Endothelial cell of umbilical vein (primary cell): ENCODE data around the gene TCF7. TPM values are rescaled to one million over a fixed set of nuclear protein-coding genes. Genes with fewer than 3 reads are reported as not detected.

Experiments
- BruUV-seq: library from RNA; stranded (reverse); fragments of 400-500 nt; replicated peaks from 2 replicates; lab custom pipeline; 2021; lab: Mats Ljungman, UMichigan
- CTCF ChIA-PET: fragments of 300-600, 350-600 bp; sonication (Branson Sonifier 250); formaldehyde crosslinking; loops from one replicate; lab custom pipeline; 2021; ENCODE audit warnings: antibody characterized with exemption, inconsistent platforms; lab: Charles Lee
- POLR2A ChIA-PET: fragments of 300-600, 350-600 bp; sonication (Branson Sonifier 250); formaldehyde crosslinking; loops from one replicate; lab custom pipeline; 2021; ENCODE audit warnings: antibody characterized with exemption, inconsistent platforms; lab: Charles Lee
- DNase-seq: peaks from one replicate; pipeline ENCODE4 v3.0.0-alpha.2; 2011; ENCODE audit warnings: low read depth, low spot score
- FAIRE-seq: peaks from 2 replicates; lab custom pipeline; 2011; peaks lifted over from hg19 to GRCh38; lab: Jason Lieb, UNC
- H2AFZ ChIP-seq: 2 replicates; pipeline ENCODE4 v1.6.0; 2012; ENCODE audit warnings: low read depth, low read length, control low read depth, inconsistent platforms
- H3K27ac ChIP-seq: 2 replicates; pipeline ENCODE4 v1.5.1; 2011; ENCODE audit warnings: low read depth, mild to moderate bottlenecking, control low read depth, low read length, moderate library complexity; ENCODE audit not compliant: insufficient read depth
- H3K27me3 ChIP-seq, 2 experiments: 2 replicates each; pipeline versions ENCODE4 v1.6.0 to v1.6.1; 2011; ENCODE audit warnings: low read length in 2 of 2, mixed read lengths in 1 of 2; ENCODE audit not compliant: control insufficient read depth in 2 of 2, insufficient read depth in 2 of 2
- H3K36me3 ChIP-seq, 2 experiments: 2 replicates in 1 of 2; 3 replicates in 1 of 2; pipeline ENCODE4 v1.5.1; 2011; ENCODE audit warnings: low read length in 2 of 2, mild to moderate bottlenecking in 1 of 2, moderate library complexity in 1 of 2; ENCODE audit not compliant: control insufficient read depth in 2 of 2, insufficient read depth in 2 of 2; ENCODE audit errors: extremely low read depth in 1 of 2
- H3K4me1 ChIP-seq: 3 replicates; pipeline ENCODE4 v1.5.1; 2011; ENCODE audit warnings: mild to moderate bottlenecking, low read length; ENCODE audit not compliant: control insufficient read depth, insufficient read depth; ENCODE audit errors: extremely low read depth
- H3K4me2 ChIP-seq: 2 replicates; pipeline ENCODE4 v1.6.1; 2011; ENCODE audit warnings: low read length, control low read depth, mixed read lengths; ENCODE audit not compliant: insufficient read depth
- H3K4me3 ChIP-seq, 3 experiments: fragments of 200-600 bp in 1 of 3; sonication (generic), shearing (Covaris generic) in 1 of 3; replicated peaks in 1 of 3; 2 replicates each; pipeline ENCODE4 v1.5.1; 2011 to 2016; ENCODE audit warnings: control low read depth in 3 of 3, low read length in 3 of 3, mild to moderate bottlenecking in 2 of 3, inconsistent platforms in 1 of 3, low read depth in 1 of 3, moderate library complexity in 1 of 3; ENCODE audit not compliant: insufficient read depth in 1 of 3
- H3K79me2 ChIP-seq: 2 replicates; pipeline ENCODE4 v1.6.0; 2012; ENCODE audit warnings: low read length, inconsistent platforms; ENCODE audit not compliant: control insufficient read depth, insufficient read depth
- H3K9ac ChIP-seq: replicated peaks from 2 replicates; pipeline ENCODE3; 2011; ENCODE audit warnings: low read length, control low read depth; ENCODE audit not compliant: insufficient read depth; ENCODE audit errors: extremely low read depth
- H3K9me1 ChIP-seq: replicated peaks from 3 replicates; pipeline ENCODE4 v1.6.0; 2011; ENCODE audit warnings: mild to moderate bottlenecking, low read length; ENCODE audit not compliant: control insufficient read depth, insufficient read depth; ENCODE audit errors: extremely low read depth
- H3K9me3 ChIP-seq: replicated peaks from 2 replicates; pipeline ENCODE4 v1.5.1; 2012; ENCODE audit warnings: low read length, inconsistent platforms; ENCODE audit not compliant: control insufficient read depth, insufficient read depth
- H4K20me1 ChIP-seq: replicated peaks from 2 replicates; pipeline ENCODE3; 2011; ENCODE audit warnings: mild to moderate bottlenecking, low read length; ENCODE audit not compliant: control insufficient read depth, insufficient read depth; ENCODE audit errors: extremely low read depth
- CTCF ChIP-seq, 2 donors: IDR thresholded peaks; 1 replicate in 1 of 2; 2 replicates in 1 of 2; pipeline ENCODE4 v1.5.1; 2011; ENCODE audit warnings: low read length in 2 of 2, mild to moderate bottlenecking in 2 of 2, moderate library complexity in 2 of 2, control low read depth in 1 of 2, inconsistent platforms in 1 of 2, low read depth in 1 of 2; ENCODE audit not compliant: insufficient read depth in 1 of 2; ENCODE audit errors: extremely low read depth in 1 of 2
- EZH2 ChIP-seq: IDR thresholded peaks from 2 replicates; pipeline ENCODE4 v1.6.1; 2012; ENCODE audit warnings: borderline replicate concordance, low read depth, mild to moderate bottlenecking, moderate library complexity, low read length, inconsistent platforms; ENCODE audit not compliant: severe bottlenecking
- FOS ChIP-seq: IDR thresholded peaks from 2 replicates; pipeline ENCODE4 v1.6.1; 2011; ENCODE audit warnings: mild to moderate bottlenecking, low read length, moderate library complexity, borderline replicate concordance; ENCODE audit not compliant: insufficient read depth
- GATA2 ChIP-seq: IDR thresholded peaks from 2 replicates; pipeline ENCODE4 v1.7.0; 2011; ENCODE audit warnings: low read depth, mild to moderate bottlenecking, moderate library complexity, mixed read lengths, low read length; ENCODE audit not compliant: insufficient read length, insufficient read depth
- JUN ChIP-seq: IDR thresholded peaks from 2 replicates; pipeline ENCODE4 v1.6.1; 2011; ENCODE audit warnings: borderline replicate concordance, low read depth; ENCODE audit not compliant: insufficient read length, insufficient read depth
- MYC ChIP-seq: IDR thresholded peaks from one replicate; pipeline ENCODE4 v1.6.1; 2011; ENCODE audit warnings: mild to moderate bottlenecking, low read depth, low read length
- POLR2A ChIP-seq: IDR thresholded peaks from 2 replicates; pipeline ENCODE4 v1.6.1; 2012; ENCODE audit warnings: low read depth, mild to moderate bottlenecking, control low read depth, low read length
- POLR2AphosphoS5 ChIP-seq: IDR thresholded peaks from 2 replicates; pipeline ENCODE4 v1.6.1; 2012; ENCODE audit warnings: low read depth, mild to moderate bottlenecking, control low read depth, low read length, moderate library complexity; ENCODE audit not compliant: insufficient read depth
- dilution Hi-C: fragments of 300-500 bp; cut with MboI; formaldehyde crosslinking; loops from one replicate; pipeline ENCODE4 v1.15.0; 2019; ENCODE audit warnings: low sequenced_read_pairs; ENCODE audit not compliant: extremely low pct_ligation_motif_present
- intact Hi-C: fragments of 100-400 bp; cut with micrococcal nuclease; formaldehyde crosslinking; loops from one replicate; pipeline ENCODE4 v1.10.0; 2022
- polyA plus RNA-seq, 4 experiments: library from polyadenylated mRNA; depleted of rRNA in 3 of 4; stranded (reverse) in 3 of 4; unstranded in 1 of 4; fragments of >200 nt; gene quantifications; 2 replicates each; pipeline versions ENCODE4 v1.2.1 to v1.2.3, GENCODE V29; 2011 to 2012; ENCODE audit warnings: missing spikeins in 1 of 4
- total RNA-seq: library from RNA; stranded (reverse); gene quantifications from 2 replicates; pipeline ENCODE4 v1.2.3, GENCODE V29; 2021
- TF ChIP-seq, protein P1 (sequence below): IDR thresholded peaks from 2 replicates; pipeline ENCODE4 v1.6.1; 2011; ENCODE audit not compliant: insufficient read depth, insufficient read length

The TCF7 gene
- total and polyA plus RNA-seq, 2 donors (not counting 3 experiments of a cell fraction or from before 2014, with no cell fraction given): 1.8 to 2.5 TPM

GRCh38 chr5:134141331-134142050 is 27.0 kb downstream of the TCF7 start:
- CTCF ChIA-PET: interaction anchor here (0.9 to 15.2 kb wide), 13 partner anchors 9 to 148 kb away, joined by 4 to 517 read pairs (median 19); partner anchors contain the start of gene TCF7
- FAIRE-seq: no peak
- POLR2A ChIA-PET: interaction anchor here (0.6 to 1.1 kb wide), 2 partner anchors 102 to 469 kb away, joined by 3 to 4 read pairs; no protein-coding TSS in a partner anchor
- no TSS peak for BruUV-seq
- H3K9ac ChIP-seq: no peak overlapping the region
- dilution Hi-C loops (no loop called here), intact Hi-C loops (no loop called here)
- H3K27ac ChIP-seq: no peak overlapping the region
- H3K4me1 ChIP-seq: no peaks in the 10 kb centered on the region
- peaks cover 4 to 31% of the 10 kb centered on the region in 2 experiments for H3K36me3 ChIP-seq
- H2AFZ ChIP-seq: no peak overlapping the region
- DNase-seq: no peak
- no peaks in the 10 kb centered on the region for H3K27me3 ChIP-seq
- H4K20me1 ChIP-seq: no peaks in the 10 kb centered on the region
- peaks cover 7% of the 10 kb centered on the region for H3K79me2 ChIP-seq
- H3K4me2 ChIP-seq: no peak overlapping the region
- no peaks in the 10 kb centered on the region for H3K9me3 ChIP-seq
- no peak overlapping the region for H3K4me3 ChIP-seq
- no peaks in the 10 kb centered on the region for H3K9me1 ChIP-seq
- TF ChIP-seq JUN: no peak
- no peak for TF ChIP-seq GATA2
- TF ChIP-seq, protein P1, sequence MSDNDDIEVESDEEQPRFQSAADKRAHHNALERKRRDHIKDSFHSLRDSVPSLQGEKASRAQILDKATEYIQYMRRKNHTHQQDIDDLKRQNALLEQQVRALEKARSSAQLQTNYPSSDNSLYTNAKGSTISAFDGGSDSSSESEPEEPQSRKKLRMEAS: no peak
- no peak for TF ChIP-seq CTCF (IDR thresholded peaks at IDR 0.05; ENCODE audit: extremely low read depth in 1 of 2, insufficient read depth in 1 of 2, low read depth in 1 of 2, low read length in 2 of 2)
- TF ChIP-seq POLR2AphosphoS5: no peak
- TF ChIP-seq FOS: no peak
- no peak for TF ChIP-seq POLR2A
- TF ChIP-seq EZH2: no peak
- no peak for TF ChIP-seq MYC
